Progenitor cell of endocrine pancreas (in vitro differentiated cells): ENCODE measurements around the gene WFS1. TPM values are rescaled to one million over a fixed set of nuclear protein-coding genes. Genes with fewer than 3 reads are reported as not detected.

Source experiments
- DNase-seq: peaks from one replicate; pipeline ENCODE4 v3.0.0; 2021; ENCODE audit warnings: low spot score; ENCODE audit not compliant: unreplicated experiment
- H3K27ac Mint-ChIP-seq: 2 replicates; pipeline ENCODE4 v1.8.0; 2021; ENCODE audit warnings: mild to moderate bottlenecking, moderate library complexity, mixed read lengths
- H3K27me3 Mint-ChIP-seq: 2 replicates; pipeline ENCODE4 v1.8.0; 2021; ENCODE audit warnings: mixed read lengths
- H3K36me3 Mint-ChIP-seq: 2 replicates; pipeline ENCODE4 v1.8.0; 2022; ENCODE audit warnings: mixed read lengths; ENCODE audit not compliant: insufficient read depth
- H3K4me1 Mint-ChIP-seq: 2 replicates; pipeline ENCODE4 v1.8.0; 2021; ENCODE audit warnings: low read depth, mixed read lengths
- H3K4me3 Mint-ChIP-seq: 2 replicates; pipeline ENCODE4 v1.8.0; 2021; ENCODE audit warnings: low read depth, mild to moderate bottlenecking, moderate library complexity, mixed read lengths
- H3K9me3 Mint-ChIP-seq: 2 replicates; pipeline ENCODE4 v1.8.0; 2021; ENCODE audit warnings: low read depth, mixed read lengths
- total RNA-seq: library from RNA; stranded (reverse); gene quantifications from 2 replicates; pipeline ENCODE4 v1.2.1, GENCODE V29; 2021
- TF ChIP-seq, protein P1 (sequence below): fragments of 200-600 bp; sonication (generic); IDR thresholded peaks from one replicate; pipeline ENCODE4 v1.5.0; 2021; ENCODE audit warnings: antibody characterized with exemption, mild to moderate bottlenecking; ENCODE audit not compliant: unreplicated experiment

WFS1 gene
- total RNA-seq, 1 donor from 2014 or later = 37.9 TPM

DNA sequence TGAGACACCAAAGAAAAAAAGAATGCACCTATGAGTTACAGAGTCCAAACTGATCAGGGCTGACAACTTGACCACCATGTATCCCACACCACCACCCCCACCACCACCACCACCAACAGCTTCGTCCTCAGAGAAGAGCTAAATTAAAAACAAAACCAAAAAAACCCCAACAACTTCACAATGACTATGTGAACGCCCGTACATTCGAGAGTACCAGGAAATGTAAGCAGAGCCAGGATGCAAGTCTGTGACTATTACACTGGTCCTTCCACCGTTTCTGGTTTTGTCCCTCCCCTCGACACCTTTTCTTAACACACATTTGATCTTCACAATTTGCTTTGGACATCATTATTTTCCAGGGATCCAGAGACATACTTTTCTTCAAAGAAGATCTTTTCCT is 51.0 kb downstream of the WFS1 start:
- Mint-ChIP-seq H3K27me3 (peaks cover 16% of the 10 kb centered on the region), H3K27ac (no peak overlapping the region), H3K9me3 (peaks cover 2% of the 10 kb centered on the region), H3K36me3 (no peaks in the 10 kb centered on the region), H3K4me1 (no peaks in the 10 kb centered on the region), H3K4me3 (no peak overlapping the region)
- DNase-seq = no peak
- TF ChIP-seq, protein P1, sequence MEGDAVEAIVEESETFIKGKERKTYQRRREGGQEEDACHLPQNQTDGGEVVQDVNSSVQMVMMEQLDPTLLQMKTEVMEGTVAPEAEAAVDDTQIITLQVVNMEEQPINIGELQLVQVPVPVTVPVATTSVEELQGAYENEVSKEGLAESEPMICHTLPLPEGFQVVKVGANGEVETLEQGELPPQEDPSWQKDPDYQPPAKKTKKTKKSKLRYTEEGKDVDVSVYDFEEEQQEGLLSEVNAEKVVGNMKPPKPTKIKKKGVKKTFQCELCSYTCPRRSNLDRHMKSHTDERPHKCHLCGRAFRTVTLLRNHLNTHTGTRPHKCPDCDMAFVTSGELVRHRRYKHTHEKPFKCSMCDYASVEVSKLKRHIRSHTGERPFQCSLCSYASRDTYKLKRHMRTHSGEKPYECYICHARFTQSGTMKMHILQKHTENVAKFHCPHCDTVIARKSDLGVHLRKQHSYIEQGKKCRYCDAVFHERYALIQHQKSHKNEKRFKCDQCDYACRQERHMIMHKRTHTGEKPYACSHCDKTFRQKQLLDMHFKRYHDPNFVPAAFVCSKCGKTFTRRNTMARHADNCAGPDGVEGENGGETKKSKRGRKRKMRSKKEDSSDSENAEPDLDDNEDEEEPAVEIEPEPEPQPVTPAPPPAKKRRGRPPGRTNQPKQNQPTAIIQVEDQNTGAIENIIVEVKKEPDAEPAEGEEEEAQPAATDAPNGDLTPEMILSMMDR = no peak

DNA sequence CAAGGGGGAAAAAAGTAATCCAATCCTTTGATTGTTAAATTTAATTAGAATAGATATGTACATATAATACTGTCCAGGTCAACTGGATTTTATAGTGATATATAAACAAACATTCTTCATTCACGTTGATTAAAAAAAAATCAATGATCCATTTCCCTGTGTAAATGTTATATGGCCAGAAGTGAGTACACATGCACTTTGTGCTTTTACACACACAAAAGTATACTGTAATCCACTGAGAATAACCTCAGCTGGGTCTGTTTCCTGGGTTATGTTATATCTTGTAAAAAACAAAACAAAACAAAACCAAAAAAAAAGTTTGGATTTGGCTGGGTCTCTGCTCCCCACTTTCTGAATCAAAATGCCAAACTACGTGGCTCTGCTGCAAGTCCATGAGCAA is 51.7 kb downstream of the WFS1 start:
- Mint-ChIP-seq H3K27me3 (peaks cover 14% of the 10 kb centered on the region), H3K36me3 (no peaks in the 10 kb centered on the region), H3K27ac (no peak overlapping the region), H3K9me3 (peaks cover 2% of the 10 kb centered on the region), H3K4me1 (no peaks in the 10 kb centered on the region), H3K4me3 (no peak overlapping the region)
- no peak for DNase-seq
- TF ChIP-seq, protein P1 = no peak

DNA sequence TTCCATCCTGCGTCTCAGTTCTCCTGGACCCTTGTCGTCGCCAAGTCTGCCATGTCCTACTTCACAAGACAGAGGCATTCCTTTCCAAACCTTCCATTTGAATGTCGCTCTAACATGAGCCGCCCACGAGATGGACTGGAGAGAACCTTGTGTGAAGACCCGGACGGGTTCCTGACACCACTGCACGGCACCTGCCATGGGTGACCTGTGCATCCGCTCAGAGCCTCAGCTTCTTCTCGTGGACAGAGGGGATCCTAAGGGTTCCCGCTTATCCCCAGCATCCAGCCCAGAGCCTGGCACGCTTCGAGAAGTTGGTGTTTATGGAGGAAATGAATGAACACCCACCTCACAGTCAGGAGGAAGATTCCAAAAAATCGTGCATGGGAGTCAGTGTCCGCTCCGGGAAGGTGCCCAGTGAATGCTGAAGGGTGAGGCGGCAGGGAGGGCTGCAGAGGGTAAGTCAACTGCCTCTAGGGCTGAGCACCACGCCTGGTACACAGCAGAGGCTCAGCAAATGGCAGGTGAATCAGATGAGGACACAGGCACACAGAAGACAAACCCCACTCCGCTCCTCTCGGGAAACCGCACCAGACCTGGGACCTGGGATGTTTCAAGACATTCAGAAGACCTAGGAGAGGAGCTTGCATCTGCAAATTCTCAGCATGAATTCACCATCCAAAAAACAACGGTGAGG is 52.6 kb downstream of the WFS1 start:
- TF ChIP-seq, protein P1 = no peak
- H3K4me1 Mint-ChIP-seq = no peaks in the 10 kb centered on the region
- no peak for DNase-seq
- peaks cover 2% of the 10 kb centered on the region for H3K9me3 Mint-ChIP-seq
- no peak overlapping the region for H3K27ac Mint-ChIP-seq
- H3K36me3 Mint-ChIP-seq = no peaks in the 10 kb centered on the region
- no peak overlapping the region for H3K4me3 Mint-ChIP-seq
- H3K27me3 Mint-ChIP-seq = peaks cover 12% of the 10 kb centered on the region

DNA sequence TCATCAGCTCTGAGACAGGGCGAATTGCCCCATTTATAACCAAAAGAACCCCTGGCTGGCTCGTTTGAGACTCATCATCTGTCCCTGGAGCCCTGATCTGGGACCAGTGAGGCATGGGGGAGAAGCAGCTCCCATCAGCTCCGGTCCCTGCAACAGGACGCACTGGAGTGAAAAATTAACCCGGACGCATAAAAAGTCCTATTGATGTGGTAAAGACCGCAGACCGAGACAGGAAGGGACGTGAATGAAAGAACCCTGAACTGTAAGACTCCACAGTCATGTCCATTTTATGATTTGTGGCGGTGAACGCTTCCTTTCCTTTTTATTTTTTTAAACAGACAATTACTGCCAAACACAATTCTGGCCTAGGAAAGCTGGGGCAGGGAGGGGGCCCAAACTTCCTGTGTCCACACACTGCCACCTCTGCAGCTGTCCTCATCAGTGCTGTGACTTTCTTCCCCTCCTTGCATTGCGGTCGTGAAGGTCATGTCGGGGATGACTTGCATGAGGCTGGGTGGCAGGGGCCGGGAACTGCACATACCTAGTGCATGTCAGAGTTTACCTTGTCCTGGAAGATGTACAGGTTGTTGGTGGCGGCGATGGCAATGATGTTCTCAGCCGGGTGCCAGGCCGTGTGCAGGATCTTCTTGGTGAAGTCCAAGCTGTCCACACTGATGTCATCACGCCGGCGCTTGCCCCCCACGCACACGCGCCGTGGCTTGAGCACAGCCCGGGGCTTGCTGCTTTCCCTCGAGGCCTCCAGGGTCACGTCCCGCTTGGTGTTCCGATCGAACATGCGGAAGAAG is 53.3 kb downstream of the WFS1 start:
- TF ChIP-seq, protein P1 = no peak
- no peaks in the 10 kb centered on the region for H3K4me1 Mint-ChIP-seq
- peaks cover 2% of the 10 kb centered on the region for H3K9me3 Mint-ChIP-seq
- peaks cover 12% of the 10 kb centered on the region for H3K27me3 Mint-ChIP-seq
- no peak overlapping the region for H3K27ac Mint-ChIP-seq
- no peaks in the 10 kb centered on the region for H3K36me3 Mint-ChIP-seq
- no peak for DNase-seq
- no peak overlapping the region for H3K4me3 Mint-ChIP-seq

DNA sequence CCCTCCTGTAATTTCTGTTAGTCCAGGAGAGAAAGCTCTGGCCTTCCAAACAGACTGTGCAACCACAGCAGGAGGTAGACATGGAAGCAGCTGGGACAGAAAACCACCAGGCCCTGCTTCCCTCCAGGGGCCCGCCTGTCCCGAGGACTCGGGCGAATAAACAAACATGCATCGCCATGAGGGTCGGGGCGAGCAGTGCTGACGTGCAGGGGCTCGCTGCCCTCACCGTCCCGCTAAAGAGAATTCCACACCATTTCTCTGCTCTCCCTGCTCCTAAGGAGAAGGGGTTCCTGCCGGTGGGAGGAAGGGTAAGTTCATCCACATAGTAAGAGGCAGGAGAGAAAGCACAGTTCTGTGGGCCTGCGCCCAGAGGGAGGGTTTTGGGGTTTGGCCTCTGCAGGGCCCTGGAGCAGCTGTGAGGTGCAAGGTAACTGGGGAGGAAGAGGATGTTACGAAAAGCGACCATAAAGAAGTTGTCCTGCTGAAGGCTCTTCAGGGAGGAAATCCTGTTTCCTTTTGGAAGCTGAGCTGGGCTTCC is 54.9 kb downstream of the WFS1 start:
- Mint-ChIP-seq H3K36me3 (no peaks in the 10 kb centered on the region), H3K9me3 (peaks cover 2% of the 10 kb centered on the region), H3K4me1 (no peaks in the 10 kb centered on the region), H3K27ac (peak overlapping the region; percentile 80), H3K27me3 (peaks cover 23% of the 10 kb centered on the region), H3K4me3 (no peak overlapping the region)
- DNase-seq = no peak
- TF ChIP-seq, protein P1 = no peak
